Measurements from ENCODE around the gene MYRIP.

DNA sequence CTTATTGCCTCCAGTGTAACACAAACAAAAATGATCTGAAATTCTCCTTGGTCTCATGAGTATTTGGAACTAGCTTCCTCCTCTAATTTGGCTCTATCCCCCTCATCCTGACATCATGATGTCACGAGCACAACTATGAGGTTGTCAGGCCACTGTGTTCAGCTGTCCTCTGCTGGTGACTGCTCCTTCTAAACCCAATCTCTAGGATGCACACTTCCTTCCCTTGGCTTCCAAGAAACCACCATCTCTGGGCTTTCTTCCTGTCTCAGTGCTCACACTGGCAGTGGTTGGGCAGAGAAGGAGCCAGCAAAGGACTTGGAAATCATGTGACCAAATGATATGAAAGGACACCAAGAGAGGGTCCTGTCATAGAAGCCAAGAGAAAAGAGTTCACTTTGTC is 469.4 kb downstream of the MYRIP start:
- TF ChIP-seq, protein P1, sequence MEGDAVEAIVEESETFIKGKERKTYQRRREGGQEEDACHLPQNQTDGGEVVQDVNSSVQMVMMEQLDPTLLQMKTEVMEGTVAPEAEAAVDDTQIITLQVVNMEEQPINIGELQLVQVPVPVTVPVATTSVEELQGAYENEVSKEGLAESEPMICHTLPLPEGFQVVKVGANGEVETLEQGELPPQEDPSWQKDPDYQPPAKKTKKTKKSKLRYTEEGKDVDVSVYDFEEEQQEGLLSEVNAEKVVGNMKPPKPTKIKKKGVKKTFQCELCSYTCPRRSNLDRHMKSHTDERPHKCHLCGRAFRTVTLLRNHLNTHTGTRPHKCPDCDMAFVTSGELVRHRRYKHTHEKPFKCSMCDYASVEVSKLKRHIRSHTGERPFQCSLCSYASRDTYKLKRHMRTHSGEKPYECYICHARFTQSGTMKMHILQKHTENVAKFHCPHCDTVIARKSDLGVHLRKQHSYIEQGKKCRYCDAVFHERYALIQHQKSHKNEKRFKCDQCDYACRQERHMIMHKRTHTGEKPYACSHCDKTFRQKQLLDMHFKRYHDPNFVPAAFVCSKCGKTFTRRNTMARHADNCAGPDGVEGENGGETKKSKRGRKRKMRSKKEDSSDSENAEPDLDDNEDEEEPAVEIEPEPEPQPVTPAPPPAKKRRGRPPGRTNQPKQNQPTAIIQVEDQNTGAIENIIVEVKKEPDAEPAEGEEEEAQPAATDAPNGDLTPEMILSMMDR (IDR thresholded peaks at IDR 0.05 in 8 of 11, conservative IDR thresholded peaks at IDR 0.05 in 3 of 11): no peak
- TF ChIP-seq POLR2A (IDR thresholded peaks at IDR 0.05) (no peak), POLR2AphosphoS5 (IDR thresholded peaks at IDR 0.05) (no peak)
